HepG2 (cell line): ENCODE data around the gene TF. TPM values are rescaled to one million over a fixed set of nuclear protein-coding genes. Genes with fewer than 3 reads are reported as not detected.
A peak's percentile ranks its signal among the peaks of the same experiment; 100 is the strongest.

ENCODE experiments used
- GATA4 ChIP-seq: sonication (generic); IDR thresholded peaks from 2 replicates; pipeline ENCODE4 v1.6.1; 2016; ENCODE audit warnings: antibody characterized with exemption, low read depth, borderline replicate concordance
- HNRNPK ChIP-seq: fragments of 200-400 bp; formaldehyde crosslinking; IDR thresholded peaks from 2 replicates; pipeline ENCODE4 v1.6.1; 2018; ENCODE audit warnings: low read length, low read depth, moderate library complexity, mild to moderate bottlenecking; ENCODE audit not compliant: poor library complexity, severe bottlenecking
- JUNB ChIP-seq: sonication (generic); formaldehyde crosslinking; IDR thresholded peaks from 2 replicates; pipeline ENCODE4 v1.8.0; 2022; ENCODE audit warnings: missing genetic modification reagents, mild to moderate bottlenecking, borderline replicate concordance
- JUND ChIP-seq: sonication (generic); formaldehyde crosslinking; IDR thresholded peaks from 2 replicates; pipeline ENCODE4 v1.8.0; 2022; ENCODE audit warnings: mild to moderate bottlenecking, missing genetic modification reagents
- NBN ChIP-seq: fragments of 450-650 bp; conservative IDR thresholded peaks from 2 replicates; pipeline ENCODE4 v1.6.1; 2017
- NCOA1 ChIP-seq: sonication (generic); formaldehyde crosslinking; IDR thresholded peaks from 2 replicates; pipeline ENCODE4 v1.9.0; 2021; ENCODE audit warnings: missing genetic modification reagents
- ONECUT2 ChIP-seq: sonication (generic); formaldehyde crosslinking; IDR thresholded peaks from 2 replicates; pipeline ENCODE4 v1.4.0; 2020; ENCODE audit warnings: missing genetic modification reagents
- PAF1 ChIP-seq: IDR thresholded peaks from 2 replicates; pipeline ENCODE4 v1.6.1; 2016; ENCODE audit warnings: missing genetic modification reagents, missing compliant biosample characterization
- REST ChIP-seq, 2 experiments: IDR thresholded peaks; 2 replicates each; pipeline ENCODE4 v1.6.1; 2011 to 2012; ENCODE audit warnings: low read length in 2 of 2, borderline replicate concordance in 1 of 2, low read depth in 1 of 2, mild to moderate bottlenecking in 1 of 2, moderate library complexity in 1 of 2
- RFX3 ChIP-seq: IDR thresholded peaks from 2 replicates; pipeline ENCODE4 v1.6.1; 2016; ENCODE audit warnings: missing biosample characterization, missing genetic modification reagents
- SALL2 ChIP-seq: sonication (generic); formaldehyde crosslinking; IDR thresholded peaks from 2 replicates; pipeline ENCODE4 v1.8.1; 2023; ENCODE audit warnings: mild to moderate bottlenecking, missing genetic modification reagents, inconsistent platforms
- SIX1 ChIP-seq: sonication (generic); formaldehyde crosslinking; IDR thresholded peaks from 2 replicates; pipeline ENCODE4 v1.4.0; 2020; ENCODE audit warnings: missing genetic modification reagents, borderline replicate concordance
- TBX3 ChIP-seq: fragments of 450-650 bp; IDR thresholded peaks from 2 replicates; pipeline ENCODE4 v1.6.1; 2017; ENCODE audit warnings: antibody characterized with exemption, mild to moderate bottlenecking, inconsistent platforms, borderline replicate concordance
- ZBTB1 ChIP-seq: sonication (generic); formaldehyde crosslinking; IDR thresholded peaks from 2 replicates; pipeline ENCODE4 v1.4.0; 2020; ENCODE audit warnings: missing genetic modification reagents, borderline replicate concordance
- ZFP37 ChIP-seq: sonication (generic); formaldehyde crosslinking; IDR thresholded peaks from 2 replicates; pipeline ENCODE4 v1.4.0; 2020; ENCODE audit warnings: missing genetic modification reagents, borderline replicate concordance
- ZNF124 ChIP-seq: sonication (generic); formaldehyde crosslinking; IDR thresholded peaks from 2 replicates; pipeline ENCODE4 v1.4.0; 2020; ENCODE audit warnings: missing genetic modification reagents
- ZNF333 ChIP-seq: sonication (generic); formaldehyde crosslinking; IDR thresholded peaks from 2 replicates; pipeline ENCODE4 v1.4.0; 2020; ENCODE audit warnings: mild to moderate bottlenecking, missing genetic modification reagents, borderline replicate concordance
- ZNF44 ChIP-seq: sonication (generic); formaldehyde crosslinking; IDR thresholded peaks from 2 replicates; pipeline ENCODE4 v1.5.1; 2020; ENCODE audit warnings: mild to moderate bottlenecking, missing genetic modification reagents
- ZNF580 ChIP-seq: IDR thresholded peaks from 2 replicates; pipeline ENCODE4 v1.6.1; 2016; ENCODE audit warnings: low read depth, borderline replicate concordance
- ZNF646 ChIP-seq: sonication (generic); formaldehyde crosslinking; IDR thresholded peaks from 2 replicates; pipeline ENCODE4 v1.9.0; 2021; ENCODE audit warnings: mild to moderate bottlenecking, missing genetic modification reagents
- ZNF7 ChIP-seq: IDR thresholded peaks from 2 replicates; pipeline ENCODE4 v1.6.1; 2016; ENCODE audit warnings: missing biosample characterization, missing genetic modification reagents
- ZNF788 ChIP-seq: sonication (generic); formaldehyde crosslinking; IDR thresholded peaks from 2 replicates; pipeline ENCODE4 v1.5.0; 2020; ENCODE audit warnings: mild to moderate bottlenecking, missing genetic modification reagents, borderline replicate concordance
- polyA plus RNA-seq, 8 experiments: library from polyadenylated mRNA; depleted of rRNA in 3 of 8; stranded (reverse) in 7 of 8; unstranded in 1 of 8; fragments of >200 nt; fragmentation: Illumina TruSeq in 4 of 8; extraction: Trizol in 4 of 8; gene quantifications; 2 replicates each; pipeline versions ENCODE4 v1.2.1 to v1.2.3, GENCODE V29; 2011 to 2016; ENCODE audit warnings: low read depth in 4 of 8, missing spikeins in 1 of 8, mixed read lengths in 1 of 8; ENCODE audit not compliant: insufficient read depth in 1 of 8
- total RNA-seq, 5 experiments: library from RNA; depleted of rRNA; stranded (reverse); fragments of >200 nt; fragmentation: Illumina TruSeq; extraction: Trizol; gene quantifications; 2 replicates each; pipeline ENCODE4 v1.2.3, GENCODE V29; 2016; ENCODE audit warnings: low read depth in 1 of 5

TF gene
- total and polyA plus RNA-seq, 2 of the 13 experiments (the other 11 are each of a cell fraction or from before 2014, with no cell fraction given) = 10,074 to 11,821 TPM

GRCh38 chr3:133733226-133733625 lies 13.0 kb upstream of the TF start (continued):
- peak; percentile 45; the same call in 1 of the 2 replicates for TF ChIP-seq SIX1 (CRISPR knock-in tag)
- TF ChIP-seq RFX3 (CRISPR knock-in tag) = no peak; the same call in 1 of the 2 replicates
- TF ChIP-seq ZNF646 (CRISPR knock-in tag) = no peak
- TF ChIP-seq ZNF124 (CRISPR knock-in tag) = 0 out of 2 replicates have a peak, but pooled peaks have one; percentile 24
- TF ChIP-seq PAF1 = no peak
- TF ChIP-seq NBN = no peak
- TF ChIP-seq SALL2 (CRISPR knock-in tag) = no peak
- TF ChIP-seq NCOA1 (CRISPR knock-in tag) = no peak
- TF ChIP-seq HNRNPK = no peak
- TF ChIP-seq GATA4 = peak; percentile 46; the same call in 1 of the 2 replicates
- no peak for TF ChIP-seq ZNF333 (CRISPR knock-in tag)
- no peak; the same call in 1 of the 2 replicates for TF ChIP-seq ZNF788 (CRISPR knock-in tag)
- TF ChIP-seq ZBTB1 (CRISPR knock-in tag) = no peak
- no peak; the same call in 1 of the 2 replicates for TF ChIP-seq ZFP37 (CRISPR knock-in tag)
- no peak for TF ChIP-seq JUND (CRISPR knock-in tag)
- TF ChIP-seq ZNF44 = no peak
- TF ChIP-seq REST (IDR thresholded peaks at IDR 0.05; ENCODE audit: borderline replicate concordance in 1 of 2, low read depth in 1 of 2, low read length in 2 of 2) = peak in 1 of 2 experiments; percentile 56; a peak in 1 of 4 replicates
- TF ChIP-seq ZNF580 (CRISPR knock-in tag) = no peak; the same call in 1 of the 2 replicates
- no peak for TF ChIP-seq ZNF7 (CRISPR knock-in tag)
- TF ChIP-seq TBX3 = peak; percentile 87
- TF ChIP-seq JUNB (CRISPR knock-in tag) = no peak
- no peak for TF ChIP-seq ONECUT2 (CRISPR knock-in tag)
